Body of pancreas (tissue), 4 donors: Measurements from ENCODE around the gene BAIAP3. TPM values are rescaled to one million over a fixed set of nuclear protein-coding genes. Genes with fewer than 3 reads are reported as not detected.

Experiments used
- ATAC-seq: fragments of 150-250 bp; one replicate; pipeline ENCODE4 v1.9.1; 2016
- DNase-seq, 4 donors: peaks; one replicate each; pipeline ENCODE4 v3.0.0-alpha.2; 2019
- H3K27ac ChIP-seq, 4 donors: fragments of 200-600 bp; sonication (generic); 1 replicate in 3 of 4; 2 replicates in 1 of 4; pipeline versions ENCODE4 v1.5.1 to v1.6.1; 2016 to 2019; ENCODE audit warnings: mild to moderate bottlenecking in 1 of 4, mixed read lengths in 1 of 4, moderate library complexity in 1 of 4
- H3K27me3 ChIP-seq, 2 donors: fragments of 200-600 bp; sonication (generic); one replicate each; pipeline ENCODE4 v1.6.0; 2016; ENCODE audit warnings: mild to moderate bottlenecking in 1 of 2
- H3K36me3 ChIP-seq, 2 donors: fragments of 200-600 bp; sonication (generic); replicated peaks in 1 of 2; 2 replicates each; pipeline ENCODE4 v1.5.1; 2016; ENCODE audit warnings: low read depth in 2 of 2; ENCODE audit not compliant: insufficient read depth in 1 of 2
- H3K4me1 ChIP-seq: fragments of 200-600 bp; sonication (generic); one replicate; pipeline ENCODE4 v1.6.0; 2016
- H3K4me3 ChIP-seq, 2 donors: fragments of 200-600 bp; sonication (generic); 1 replicate in 1 of 2; 2 replicates in 1 of 2; pipeline ENCODE4 v1.5.1; 2016 to 2019
- H3K9me3 ChIP-seq, 3 donors: fragments of 200-600 bp; sonication (generic); 1 replicate in 2 of 3; 2 replicates in 1 of 3; pipeline ENCODE4 v1.5.1; 2016
- CTCF ChIP-seq, 7 experiments: fragments of 450-650 bp in 4 of 7; fragments of 200-600 bp in 3 of 7; sonication (generic) in 3 of 7; IDR thresholded peaks; one replicate each; pipeline ENCODE4 v1.5.1; 2016 to 2019; ENCODE audit warnings: antibody characterized with exemption in 7 of 7
- POLR2A ChIP-seq, 3 donors: fragments of 450-650 bp; IDR thresholded peaks; one replicate each; pipeline ENCODE4 v1.6.1; 2016; ENCODE audit warnings: antibody characterized with exemption in 3 of 3, mild to moderate bottlenecking in 2 of 3
- WGBS, 2 donors: methylation state at CpG; one replicate each; pipeline ENCODE4 v1.1.5; 2017; 5-methylcytosine and 5-hydroxymethylcytosine counted together
- intact Hi-C: fragments of 100-400 bp; cut with DNase I; formaldehyde crosslinking; loops from one replicate; pipeline ENCODE4 v1.15.1; 2023
- total RNA-seq, 2 donors: library from RNA; depleted of rRNA; stranded (reverse); fragments of >200 nt; gene quantifications; one replicate each; pipeline ENCODE4 v1.1.0, GENCODE V29; 2016

BAIAP3 gene
- total RNA-seq, 2 donors from 2014 or later = 7.0 to 20.8 TPM

GRCh38 chr16:1366060-1366711, 32.7 kb downstream of the BAIAP3 start:
- no peaks in the 10 kb centered on the region for H3K9me3 ChIP-seq
- DNase-seq (no peak), ATAC-seq (no peak)
- no peaks in the 10 kb centered on the region for H3K27me3 ChIP-seq
- H3K4me3 ChIP-seq = no peak overlapping the region
- intact Hi-C loops = no loop called here
- H3K36me3 ChIP-seq = peaks cover 0 to 14% of the 10 kb centered on the region in 2 donors
- 78 to 90% methylated on average over 9 to 25 of the region's 29 CpGs for WGBS, 2 donors
- no peaks in the 10 kb centered on the region for H3K4me1 ChIP-seq
- TF ChIP-seq CTCF (IDR thresholded peaks at IDR 0.05) = no peak
- no peak for TF ChIP-seq POLR2A (IDR thresholded peaks at IDR 0.05)
- H3K27ac ChIP-seq = no peak overlapping the region

- Histone ChIP-seq H3K9me3 (no peaks in the 10 kb centered on the region), H3K27me3 (no peaks in the 10 kb centered on the region), H3K4me1 (no peaks in the 10 kb centered on the region), H3K27ac (no peak overlapping the region), H3K36me3 (peaks cover 0 to 12% of the 10 kb centered on the region in 2 donors), H3K4me3 (no peak overlapping the region)
- intact Hi-C loops = no loop called here
- DNase-seq (no peak), ATAC-seq (no peak)
- TF ChIP-seq POLR2A (IDR thresholded peaks at IDR 0.05) = no peak
- TF ChIP-seq CTCF (IDR thresholded peaks at IDR 0.05) = no peak
- WGBS, 2 donors = 80 to 93% methylated on average over 6 to 24 of the region's 24 CpGs
Observed at GRCh38 chr16:1366712-1367299, 33.4 kb downstream of the BAIAP3 start.

GRCh38 chr16:1367486-1368174, 34.2 kb downstream of the BAIAP3 start:
- TF ChIP-seq POLR2A (IDR thresholded peaks at IDR 0.05) (no peak), CTCF (IDR thresholded peaks at IDR 0.05) (no peak)
- intact Hi-C loops = no loop called here
- Histone ChIP-seq H3K27ac (no peak overlapping the region), H3K4me3 (no peak overlapping the region), H3K4me1 (no peaks in the 10 kb centered on the region), H3K9me3 (no peaks in the 10 kb centered on the region), H3K27me3 (no peaks in the 10 kb centered on the region), H3K36me3 (peaks cover 0 to 6% of the 10 kb centered on the region in 2 donors)
- no peak for DNase-seq
- ATAC-seq = no peak
- WGBS, 2 donors = 85 to 88% methylated on average over 19 of the region's 27 CpGs

GRCh38 chr16:1371054-1371978, 37.9 kb downstream of the BAIAP3 start:
- H3K9me3 ChIP-seq = no peaks in the 10 kb centered on the region
- DNase-seq = no peak
- 89 to 92% methylated on average over 19 to 33 of the region's 33 CpGs for WGBS, 2 donors

More at GRCh38 chr16:1371054-1371978, 37.9 kb downstream of the BAIAP3 start:
- no peaks in the 10 kb centered on the region for H3K27me3 ChIP-seq
- H3K36me3 ChIP-seq = no peaks in the 10 kb centered on the region
- no peak overlapping the region for H3K27ac ChIP-seq
- no peak for TF ChIP-seq CTCF (IDR thresholded peaks at IDR 0.05)
- no peak for TF ChIP-seq POLR2A (IDR thresholded peaks at IDR 0.05)
- no peak for ATAC-seq
- H3K4me1 ChIP-seq = no peaks in the 10 kb centered on the region
- intact Hi-C loops = no loop called here
- no peak overlapping the region for H3K4me3 ChIP-seq
